Esophagus (tissue), 2 donors: ENCODE results near the gene GLI3. TPM values are rescaled to one million over a fixed set of nuclear protein-coding genes. Genes with fewer than 3 reads are reported as not detected.

Experiments
- H3K27ac ChIP-seq, 2 donors: one replicate each; pipeline ENCODE4 v1.5.1; 2013; ENCODE audit warnings: low read depth in 2 of 2, mild to moderate bottlenecking in 2 of 2, inconsistent platforms in 1 of 2, low read length in 1 of 2, moderate library complexity in 1 of 2
- H3K27me3 ChIP-seq, 2 donors: one replicate each; pipeline ENCODE4 v1.6.1; 2013; ENCODE audit warnings: low read length in 2 of 2, control low read depth in 1 of 2, mild to moderate bottlenecking in 1 of 2; ENCODE audit not compliant: insufficient read depth in 2 of 2, control insufficient read depth in 1 of 2
- H3K36me3 ChIP-seq, 2 donors: one replicate each; pipeline ENCODE4 v1.6.1; 2013; ENCODE audit warnings: low read length in 1 of 2; ENCODE audit not compliant: control insufficient read depth in 2 of 2, insufficient read depth in 2 of 2
- H3K4me1 ChIP-seq, 2 donors: one replicate each; pipeline ENCODE4 v1.6.1; 2013; ENCODE audit warnings: low read length in 1 of 2; ENCODE audit not compliant: control insufficient read depth in 2 of 2, insufficient read depth in 2 of 2
- H3K4me3 ChIP-seq, 2 donors: one replicate each; pipeline ENCODE4 v1.5.1; 2013; ENCODE audit warnings: low read length in 2 of 2, mild to moderate bottlenecking in 2 of 2, low read depth in 1 of 2, moderate library complexity in 1 of 2
- H3K9me3 ChIP-seq, 2 donors: one replicate each; pipeline ENCODE4 v1.6.1; 2013; ENCODE audit warnings: mild to moderate bottlenecking in 2 of 2, low read depth in 1 of 2, low read length in 1 of 2, moderate library complexity in 1 of 2; ENCODE audit not compliant: control insufficient read depth in 2 of 2, insufficient read depth in 1 of 2
- whole genome bisulfite sequencing, 2 donors: extraction: QIAGEN DNeasy Blood & Tissue Kit; methylation state at CpG; one replicate each; pipeline ENCODE4 v1.1.7; 2013; 5-methylcytosine and 5-hydroxymethylcytosine counted together
- polyA plus RNA-seq, 2 donors: library from polyadenylated mRNA; stranded (reverse); fragments of 200-250 nt; gene quantifications; one replicate each; pipeline ENCODE4 v1.2.3, GENCODE V29; 2013
- donor health status: healthy with polysubstance abuse.
- donor health status: Bipolar disorder and iron deficiency.

The GLI3 gene
- polyA plus RNA-seq, 2 donors, result 1.0 to 1.8 TPM

GRCh38 chr7:42076870-42077269, 160.1 kb downstream of the GLI3 start:
- 67 to 93% methylated on average over 2 of the region's 2 CpGs for WGBS, 2 donors
- peaks cover 0 to 4% of the 10 kb centered on the region in 2 donors for H3K4me1 ChIP-seq
- no peaks in the 10 kb centered on the region for H3K36me3 ChIP-seq
- H3K9me3 ChIP-seq, result no peaks in the 10 kb centered on the region
- no peak overlapping the region for H3K27ac ChIP-seq
- no peaks in the 10 kb centered on the region for H3K27me3 ChIP-seq
- no peak overlapping the region for H3K4me3 ChIP-seq

GRCh38 chr7:42075418-42075817, 161.6 kb downstream of the GLI3 start:
- no peaks in the 10 kb centered on the region for H3K9me3 ChIP-seq
- H3K4me3 ChIP-seq, result no peak overlapping the region
- peaks cover 0 to 4% of the 10 kb centered on the region in 2 donors for H3K4me1 ChIP-seq
- no peaks in the 10 kb centered on the region for H3K27me3 ChIP-seq
- H3K27ac ChIP-seq, result no peak overlapping the region
- H3K36me3 ChIP-seq, result no peaks in the 10 kb centered on the region

GRCh38 chr7:42074076-42074475, 162.9 kb downstream of the GLI3 start:
- H3K9me3 ChIP-seq, result no peaks in the 10 kb centered on the region
- H3K4me3 ChIP-seq, result no peak overlapping the region
- no peak overlapping the region for H3K27ac ChIP-seq
- no peaks in the 10 kb centered on the region for H3K27me3 ChIP-seq
- peaks cover 0 to 4% of the 10 kb centered on the region in 2 donors for H3K4me1 ChIP-seq
- H3K36me3 ChIP-seq, result no peaks in the 10 kb centered on the region
- 81 to 90% methylated on average over 4 of the region's 4 CpGs for WGBS, 2 donors

DNA sequence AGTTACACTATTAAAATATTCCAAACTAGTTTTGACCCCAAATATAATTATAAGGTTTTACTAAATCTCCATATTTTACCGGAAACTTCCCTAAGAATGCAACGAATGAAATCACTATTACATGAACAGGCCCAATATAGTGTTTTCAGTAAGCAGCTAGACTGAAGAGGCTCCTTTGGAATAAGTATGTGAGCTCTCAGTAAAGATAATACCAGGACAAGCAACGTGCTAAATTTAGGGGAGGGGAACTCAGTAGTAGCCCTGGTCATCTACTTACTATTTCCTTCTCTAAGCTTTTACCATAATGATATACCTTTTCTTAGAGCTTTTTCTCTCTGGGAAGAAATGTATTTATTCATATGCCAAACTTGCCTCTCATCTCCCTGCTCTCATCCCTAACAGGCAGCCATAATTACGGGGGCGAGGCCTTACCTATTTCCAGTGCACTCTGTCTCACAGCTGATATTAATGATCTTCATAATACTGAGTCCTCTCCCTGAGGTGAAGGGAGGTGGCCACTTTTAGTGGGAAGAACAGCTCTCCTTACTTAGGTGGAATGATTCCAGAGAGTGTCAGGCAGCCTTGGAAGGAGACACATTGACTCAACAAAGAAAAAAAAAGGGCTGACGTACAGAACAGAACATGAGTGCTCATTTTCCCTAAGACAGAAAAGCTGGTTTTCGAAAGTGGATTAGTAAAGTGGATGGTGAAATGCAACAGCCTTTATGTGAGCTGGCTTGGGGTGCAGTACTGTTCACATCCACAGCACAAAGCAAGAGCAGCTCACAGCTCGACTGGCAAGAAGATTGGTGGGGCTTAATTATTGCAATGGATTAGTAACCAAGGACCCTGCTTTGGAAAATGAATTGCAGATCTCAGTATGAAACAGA, 165.4 kb downstream of the GLI3 start:
- no peaks in the 10 kb centered on the region for H3K9me3 ChIP-seq
- H3K27me3 ChIP-seq, result no peaks in the 10 kb centered on the region
- H3K4me1 ChIP-seq, result peaks cover 2 to 4% of the 10 kb centered on the region in 2 donors
- H3K4me3 ChIP-seq, result no peak overlapping the region
- H3K36me3 ChIP-seq, result no peaks in the 10 kb centered on the region
- 51 to 62% methylated on average over 8 of the region's 8 CpGs for WGBS, 2 donors
- peak overlapping the region; percentile 17 to 21 for H3K27ac ChIP-seq

- Histone ChIP-seq H3K4me3 (no peak overlapping the region), H3K36me3 (no peaks in the 10 kb centered on the region), H3K9me3 (no peaks in the 10 kb centered on the region), H3K27ac (no peak overlapping the region), H3K27me3 (no peaks in the 10 kb centered on the region), H3K4me1 (peaks cover 2 to 4% of the 10 kb centered on the region in 2 donors)
- WGBS, 2 donors, result 70 to 79% methylated on average over 2 of the region's 2 CpGs
Observed at GRCh38 chr7:42070068-42070467, 166.9 kb downstream of the GLI3 start.

- Histone ChIP-seq H3K27ac (no peak overlapping the region), H3K36me3 (no peaks in the 10 kb centered on the region), H3K4me3 (no peak overlapping the region), H3K4me1 (peaks cover 2 to 4% of the 10 kb centered on the region in 2 donors), H3K9me3 (no peaks in the 10 kb centered on the region), H3K27me3 (no peaks in the 10 kb centered on the region)
- WGBS, 2 donors, result 78 to 80% methylated on average over 1 of the region's 1 CpG
Observed at GRCh38 chr7:42069590-42069989, 167.4 kb downstream of the GLI3 start.

GRCh38 chr7:42068554-42069280, 168.3 kb downstream of the GLI3 start:
- Histone ChIP-seq H3K36me3 (no peaks in the 10 kb centered on the region), H3K4me1 (peaks cover 0 to 2% of the 10 kb centered on the region in 2 donors), H3K4me3 (no peak overlapping the region), H3K27ac (no peak overlapping the region), H3K9me3 (no peaks in the 10 kb centered on the region), H3K27me3 (no peaks in the 10 kb centered on the region)
- WGBS, 2 donors, result 50 to 53% methylated on average over 11 of the region's 11 CpGs

- no peak overlapping the region for H3K27ac ChIP-seq
- H3K9me3 ChIP-seq, result no peaks in the 10 kb centered on the region
- H3K27me3 ChIP-seq, result no peaks in the 10 kb centered on the region
- no peak overlapping the region for H3K4me3 ChIP-seq
- peaks cover 0 to 2% of the 10 kb centered on the region in 2 donors for H3K4me1 ChIP-seq
- WGBS, 2 donors, result 64 to 78% methylated on average over 7 of the region's 7 CpGs
- H3K36me3 ChIP-seq, result no peaks in the 10 kb centered on the region
Observed at GRCh38 chr7:42065942-42066341, 171.1 kb downstream of the GLI3 start.

- H3K9me3 ChIP-seq, result no peaks in the 10 kb centered on the region
- H3K27me3 ChIP-seq, result no peaks in the 10 kb centered on the region
- no peak overlapping the region for H3K27ac ChIP-seq
- no peaks in the 10 kb centered on the region for H3K36me3 ChIP-seq
- no peak overlapping the region for H3K4me3 ChIP-seq
- peaks cover 0 to 2% of the 10 kb centered on the region in 2 donors for H3K4me1 ChIP-seq
Observed at GRCh38 chr7:42065015-42065414, 172.0 kb downstream of the GLI3 start.
